Measurements from ENCODE around the gene BMPR1A. TPM values are rescaled to one million over a fixed set of nuclear protein-coding genes. Genes with fewer than 3 reads are reported as not detected.

The BMPR1A gene
- total and polyA plus RNA-seq, 10 of the 15 experiments (the other 5 are each of a cell fraction or from before 2014, with no cell fraction given): 2.3 to 22.7 (median 13.1) TPM

DNA sequence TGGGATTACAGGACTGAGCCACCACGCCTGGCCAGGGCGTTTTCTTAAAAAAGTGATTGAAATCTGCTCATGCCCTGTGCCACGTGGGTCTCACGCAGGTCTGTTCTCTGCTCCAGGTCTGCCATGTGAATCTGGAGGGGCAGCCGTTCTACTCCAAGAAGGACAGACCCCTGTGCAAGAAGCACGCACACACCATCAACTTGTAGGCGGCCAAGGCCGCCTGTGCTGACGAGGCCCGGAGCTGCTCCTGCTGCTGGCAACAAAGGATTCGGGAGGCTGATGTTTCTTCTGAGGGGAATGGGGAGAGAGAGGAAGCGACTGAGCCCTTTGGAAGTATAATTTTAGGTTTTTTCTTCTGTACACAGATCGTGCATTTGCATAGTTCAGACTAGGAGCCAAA, 23.6 kb upstream of the BMPR1A start:
- CTCF ChIA-PET: interaction anchor here (1.1 to 1.2 kb wide), 2 partner anchors 21 to 63 kb away, joined by 3 read pairs; no protein-coding TSS in a partner anchor
- H3K27me3 ChIP-seq (replicated peaks in 1 of 2; ENCODE audit: control insufficient read depth in 2 of 2, insufficient read depth in 2 of 2, low read length in 1 of 2): no peaks in the 10 kb centered on the region; a peak in 1 of 4 replicates
- no peak overlapping the region for H3K4me2 ChIP-seq (ENCODE audit: control insufficient read depth, insufficient read depth)
- H3K79me2 ChIP-seq (ENCODE audit: control insufficient read depth, insufficient read depth, low read length): no peaks in the 10 kb centered on the region
- H4K20me1 ChIP-seq (ENCODE audit: control insufficient read depth, insufficient read depth): no peaks in the 10 kb centered on the region
- RAD21 ChIA-PET (ENCODE audit: unreplicated experiment): no interaction called here
- in situ Hi-C loops (cut with MboI): no loop called here
- TF ChIP-seq ZNF384 (IDR thresholded peaks at IDR 0.05; ENCODE audit: borderline replicate concordance, low read depth, low read length): no peak
- no peak for TF ChIP-seq PML (IDR thresholded peaks at IDR 0.05; ENCODE audit: low read length)
- no peak for TF ChIP-seq FOS (IDR thresholded peaks at IDR 0.05; ENCODE audit: borderline replicate concordance, extremely low read depth, insufficient read length)
- TF ChIP-seq ASH2L (IDR thresholded peaks at IDR 0.05; ENCODE audit: borderline replicate concordance, low read depth): no peak
- no peak for TF ChIP-seq BCLAF1 (IDR thresholded peaks at IDR 0.05)
- TF ChIP-seq PAX8 (IDR thresholded peaks at IDR 0.05): no peak
- TF ChIP-seq MTA3 (IDR thresholded peaks at IDR 0.05; ENCODE audit: borderline replicate concordance, low read length): no peak
- TF ChIP-seq EP300 (IDR thresholded peaks at IDR 0.05; ENCODE audit: borderline replicate concordance in 1 of 2, control insufficient read depth in 1 of 2, low read depth in 2 of 2, low read length in 2 of 2): no peak
- no peak for TF ChIP-seq FOXM1 (IDR thresholded peaks at IDR 0.05; ENCODE audit: low read depth, low read length)
- TF ChIP-seq CEBPB (IDR thresholded peaks at IDR 0.05; ENCODE audit: borderline replicate concordance in 1 of 2, low read depth in 2 of 2, low read length in 2 of 2): no peak
- no peak for TF ChIP-seq NFIC (IDR thresholded peaks at IDR 0.05; ENCODE audit: low read depth, low read length)
- FAIRE-seq (no peak), ATAC-seq (no peak), DNase-seq (ENCODE audit: low read depth, low spot score) (no peak)
- H2AFZ ChIP-seq (ENCODE audit: control insufficient read depth, low read depth, low read length): no peak overlapping the region
- no peak overlapping the region for H3K27ac ChIP-seq (ENCODE audit: control insufficient read depth, insufficient read depth)
- peaks cover 9% of the 10 kb centered on the region; the same call in 1 of the 2 replicates for H3K4me1 ChIP-seq (ENCODE audit: control insufficient read depth, insufficient read depth, low read length)
- 49% methylated on average over 13 of the region's 13 CpGs for WGBS (ENCODE audit: insufficient coverage, insufficient replicate concordance, low lambda C conversion rate, missing lambda C conversion rate)
- POLR2A ChIA-PET: no interaction called here
- no peaks in the 10 kb centered on the region; the same call in 2 of the 3 replicates for H3K9me3 ChIP-seq (replicated peaks; ENCODE audit: control insufficient read depth, insufficient read depth, low read length)
- intact Hi-C loops (cut with micrococcal nuclease; ENCODE audit: unreplicated experiment): no loop called here
- SMC1A ChIA-PET (ENCODE audit: uncharacterized antibody, unreplicated experiment): interaction anchor here (1.1 to 2.7 kb wide), 5 partner anchors 17 to 156 kb away, joined by 4 to 7 read pairs (median 5); no protein-coding TSS in a partner anchor
- no peaks in the 10 kb centered on the region for H3K36me3 ChIP-seq (ENCODE audit: control insufficient read depth in 2 of 2, insufficient read depth in 2 of 2, low read length in 1 of 2)
- no TSS peak for BruUV-seq (replicated peaks)
- no peak overlapping the region for H3K9ac ChIP-seq (ENCODE audit: control insufficient read depth, insufficient read depth, low read length)
- no peak overlapping the region for H3K4me3 ChIP-seq

Measured in GM12878 (cell line).